Spleen (tissue), 11 donors: ENCODE data around the gene CHRM1. TPM values are rescaled to one million over a fixed set of nuclear protein-coding genes. Genes with fewer than 3 reads are reported as not detected.
A peak's percentile ranks its signal among the peaks of the same experiment; 100 is the strongest.

ENCODE experiments used
- DNase-seq: peaks from one replicate; pipeline ENCODE4 v3.0.0-alpha.2; 2020
- H3K27ac ChIP-seq, 8 donors: fragments of 200-600 bp; sonication (generic) in 7 of 8; 1 replicate in 4 of 8; 2 replicates in 4 of 8; pipeline versions ENCODE4 v1.5.0 to v1.8.0; 2016 to 2021; ENCODE audit warnings: inconsistent platforms in 4 of 8, mild to moderate bottlenecking in 4 of 8, moderate library complexity in 1 of 8
- H3K27me3 ChIP-seq, 7 donors: fragments of 200-600 bp; sonication (generic) in 6 of 7; replicated peaks in 1 of 7; 1 replicate in 4 of 7; 2 replicates in 3 of 7; pipeline versions ENCODE4 v1.5.0 to v1.8.0; 2016 to 2021; ENCODE audit warnings: inconsistent platforms in 3 of 7, mild to moderate bottlenecking in 1 of 7
- H3K36me3 ChIP-seq, 6 donors: fragments of 200-600 bp; sonication (generic) in 5 of 6; 1 replicate in 4 of 6; 2 replicates in 2 of 6; pipeline versions ENCODE4 v1.5.0 to v1.8.0; 2016 to 2021; ENCODE audit warnings: inconsistent platforms in 2 of 6
- H3K4me1 ChIP-seq, 6 donors: fragments of 200-600 bp; sonication (generic) in 5 of 6; 1 replicate in 3 of 6; 2 replicates in 3 of 6; pipeline versions ENCODE4 v1.5.0 to v1.8.0; 2016 to 2021; ENCODE audit warnings: inconsistent platforms in 3 of 6
- H3K4me3 ChIP-seq, 8 donors: fragments of 200-600 bp; sonication (generic) in 7 of 8; 1 replicate in 4 of 8; 2 replicates in 4 of 8; pipeline versions ENCODE4 v1.5.0 to v1.8.0; 2016 to 2021; ENCODE audit warnings: inconsistent platforms in 4 of 8, mild to moderate bottlenecking in 4 of 8, moderate library complexity in 2 of 8
- H3K9me3 ChIP-seq, 8 donors: fragments of 200-600 bp; sonication (generic) in 7 of 8; 1 replicate in 4 of 8; 2 replicates in 4 of 8; pipeline versions ENCODE4 v1.5.0 to v1.8.0; 2016 to 2021; ENCODE audit warnings: inconsistent platforms in 4 of 8
- CTCF ChIP-seq, 11 experiments: fragments of 200-600 bp in 7 of 11; fragments of 450-650 bp in 4 of 11; sonication (generic) in 4 of 11; IDR thresholded peaks in 8 of 11; conservative IDR thresholded peaks in 3 of 11; 1 replicate in 7 of 11; 2 replicates in 4 of 11; pipeline versions ENCODE4 v1.4.0 to v1.8.0; 2016 to 2021; ENCODE audit warnings: antibody characterized with exemption in 11 of 11, inconsistent platforms in 4 of 11, mild to moderate bottlenecking in 1 of 11
- POLR2A ChIP-seq, 3 donors: fragments of 450-650 bp; IDR thresholded peaks; one replicate each; pipeline ENCODE4 v1.5.1; 2017; ENCODE audit warnings: antibody characterized with exemption in 3 of 3, mild to moderate bottlenecking in 1 of 3
- POLR2AphosphoS5 ChIP-seq, 3 donors: sonication (generic); formaldehyde crosslinking; IDR thresholded peaks; one replicate each; pipeline ENCODE4 v1.5.1; 2017; ENCODE audit warnings: antibody characterized with exemption in 3 of 3
- WGBS, 5 donors: extraction: QIAGEN DNeasy Blood & Tissue Kit in 3 of 5; methylation state at CpG; one replicate each; pipeline versions ENCODE4 v1.1.5 to v1.1.7; 2013 to 2018; 5-methylcytosine and 5-hydroxymethylcytosine counted together
- intact Hi-C: fragments of 100-400 bp; cut with DNase I; formaldehyde crosslinking; loops from one replicate; pipeline ENCODE4 v1.15.0; 2023; ENCODE audit warnings: low total_unique reads
- polyA plus RNA-seq, 3 donors: library from polyadenylated mRNA; stranded (reverse); fragments of 200-250 nt; gene quantifications; one replicate each; pipeline ENCODE4 v1.2.1, GENCODE V29; 2013
- total RNA-seq, 7 donors: library from RNA; depleted of rRNA in 3 of 7; stranded (reverse); fragments of >200 nt in 3 of 7; fragmentation: NEBNext Ultra II Directional in 4 of 7; extraction: Animal tissue kit (Norgen Biotek cat#: 25700) in 4 of 7; gene quantifications; one replicate each; pipeline versions ENCODE4 v1.1.0 to v1.2.1, GENCODE V29; 2016 to 2021
- donor health status: healthy with polysubstance abuse.
- donor health status: DM: no; HTN: no; CAD: no; lungs with moderate emphysema.
- donor health status: DM: no; HTN: no; CAD: no.
- donor health status: Bipolar disorder and iron deficiency.
- donor health status: healthy.
- donor health status: DM: no; HTN: no; CAD: no.
- donor health status: DM: yes; HTN: yes; CAD: no.

The CHRM1 gene
- total and polyA plus RNA-seq, 10 donors: not detected

GRCh38 chr11:62905927-62906531 lies 15.1 kb downstream of the CHRM1 start:
- WGBS, 5 donors: 20 to 26% (median 24%) methylated on average over 14 of the region's 14 CpGs
- peak; percentile 90 for DNase-seq
- no peak overlapping the region for H3K27ac ChIP-seq

GRCh38 chr11:62905296-62905695 lies 15.9 kb downstream of the CHRM1 start:
- intact Hi-C loops: no loop called here
- TF ChIP-seq POLR2AphosphoS5 (IDR thresholded peaks at IDR 0.05) (no peak), POLR2A (IDR thresholded peaks at IDR 0.05) (no peak)
- no peak overlapping the region for H3K27ac ChIP-seq

More at GRCh38 chr11:62905927-62906531, 15.1 kb downstream of the CHRM1 start:
- no peak overlapping the region for H3K4me3 ChIP-seq
- H3K4me1 ChIP-seq: peaks cover 0 to 26% (median 13%) of the 10 kb centered on the region in 6 donors
- H3K27me3 ChIP-seq: peaks cover 0 to 27% (median 4%) of the 10 kb centered on the region in 7 donors
- TF ChIP-seq POLR2A (IDR thresholded peaks at IDR 0.05): no peak
- TF ChIP-seq POLR2AphosphoS5 (IDR thresholded peaks at IDR 0.05): no peak
- peak; percentile 86 to 98 (median 96) for TF ChIP-seq CTCF (IDR thresholded peaks at IDR 0.05 in 8 of 11, conservative IDR thresholded peaks at IDR 0.05 in 3 of 11)
- H3K36me3 ChIP-seq: no peaks in the 10 kb centered on the region
- intact Hi-C loops: loop anchor here (2.0 kb wide), 1 partner anchor 119 kb away; no protein-coding TSS in a partner anchor
- H3K9me3 ChIP-seq: no peaks in the 10 kb centered on the region

GRCh38 chr11:62902932-62903331 lies 18.2 kb downstream of the CHRM1 start:
- Histone ChIP-seq H3K9me3 (no peaks in the 10 kb centered on the region), H3K36me3 (no peaks in the 10 kb centered on the region), H3K27me3 (peaks cover 0 to 27% (median 0%) of the 10 kb centered on the region in 7 donors), H3K27ac (peak overlapping the region in 1 of 8 donors; percentile 18), H3K4me1 (peaks cover 0 to 12% (median 0%) of the 10 kb centered on the region in 6 donors), H3K4me3 (no peak overlapping the region)
- WGBS, 5 donors: 38 to 61% (median 52%) methylated on average over 1 of the region's 1 CpG
- no peak for DNase-seq
- TF ChIP-seq CTCF (IDR thresholded peaks at IDR 0.05 in 8 of 11, conservative IDR thresholded peaks at IDR 0.05 in 3 of 11) (no peak), POLR2AphosphoS5 (IDR thresholded peaks at IDR 0.05) (no peak), POLR2A (IDR thresholded peaks at IDR 0.05) (no peak)
- intact Hi-C loops: no loop called here

More at GRCh38 chr11:62905296-62905695, 15.9 kb downstream of the CHRM1 start:
- 29 to 59% (median 39%) methylated on average over 3 of the region's 3 CpGs for WGBS, 5 donors
- no peaks in the 10 kb centered on the region for H3K9me3 ChIP-seq
- H3K36me3 ChIP-seq: no peaks in the 10 kb centered on the region
- DNase-seq: no peak
- no peak overlapping the region for H3K4me3 ChIP-seq
- H3K27me3 ChIP-seq: peaks cover 0 to 30% (median 4%) of the 10 kb centered on the region in 7 donors
- H3K4me1 ChIP-seq: peaks cover 0 to 26% (median 13%) of the 10 kb centered on the region in 6 donors

GRCh38 chr11:62898027-62898426 lies 23.1 kb downstream of the CHRM1 start:
- Histone ChIP-seq H3K9me3 (no peaks in the 10 kb centered on the region), H3K27ac (no peak overlapping the region), H3K4me1 (peaks cover 0 to 10% (median 0%) of the 10 kb centered on the region in 6 donors), H3K4me3 (no peak overlapping the region), H3K27me3 (peaks cover 0 to 15% (median 0%) of the 10 kb centered on the region in 7 donors), H3K36me3 (no peaks in the 10 kb centered on the region)
- intact Hi-C loops: no loop called here
- TF ChIP-seq CTCF (IDR thresholded peaks at IDR 0.05 in 8 of 11, conservative IDR thresholded peaks at IDR 0.05 in 3 of 11): no peak
- TF ChIP-seq POLR2A (IDR thresholded peaks at IDR 0.05): no peak
- no peak for TF ChIP-seq POLR2AphosphoS5 (IDR thresholded peaks at IDR 0.05)
- no peak for DNase-seq
